Lower leg skin (tissue), 3 donors: Measurements from ENCODE around the gene AFTPH.

Experiments used
- CTCF ChIP-seq, 3 donors: fragments of 450-650 bp; IDR thresholded peaks; one replicate each; pipeline ENCODE4 v1.5.1; 2016; ENCODE audit warnings: antibody characterized with exemption in 3 of 3, mild to moderate bottlenecking in 3 of 3, moderate library complexity in 2 of 3
- POLR2A ChIP-seq, 2 donors: fragments of 450-650 bp; IDR thresholded peaks; one replicate each; pipeline ENCODE4 v1.6.1; 2016 to 2017; ENCODE audit warnings: antibody characterized with exemption in 2 of 2, mild to moderate bottlenecking in 1 of 2, moderate library complexity in 1 of 2

DNA sequence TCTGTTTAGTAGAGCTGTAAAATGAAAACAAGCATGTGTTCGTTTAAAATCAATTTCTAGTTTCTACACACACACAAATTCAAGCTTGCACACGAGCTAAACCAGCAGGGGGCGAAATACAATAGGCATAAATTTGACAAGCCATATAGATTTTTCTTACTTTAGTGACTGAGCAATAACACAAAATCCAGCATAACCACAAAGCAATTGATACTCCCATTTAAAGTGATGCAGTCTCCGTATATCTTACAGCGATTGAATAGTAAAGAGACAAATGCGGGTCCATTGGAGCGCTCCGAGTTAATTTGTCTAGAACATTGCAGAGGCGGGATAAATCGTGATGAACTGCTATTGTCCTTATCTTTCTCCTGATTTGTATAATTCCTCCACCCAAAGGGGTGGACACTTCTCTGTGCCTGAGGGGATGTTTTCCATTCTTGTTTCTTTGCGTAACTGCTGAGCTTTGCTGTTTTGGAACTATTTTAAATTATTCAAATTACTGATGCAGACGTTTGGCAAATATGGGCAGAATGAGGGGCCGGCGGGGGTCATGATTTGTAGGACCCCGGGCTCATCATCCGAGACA is 1.2 kb upstream of the AFTPH start:
- TF ChIP-seq POLR2A (IDR thresholded peaks at IDR 0.05) (no peak), CTCF (IDR thresholded peaks at IDR 0.05) (peak in 1 of 3 donors; percentile 47)
